ENCODE measurements around the gene LHX5. TPM values are rescaled to one million over a fixed set of nuclear protein-coding genes. Genes with fewer than 3 reads are reported as not detected.
A peak's percentile ranks its signal among the peaks of the same experiment; 100 is the strongest.

LHX5 gene
- total RNA-seq (1 to 10 TPM; 1.6 to 3.5 TPM), polyA plus RNA-seq (ENCODE audit: insufficient read length in 2 of 2) (10 to 100 TPM; 13.0 to 13.2 TPM)
- long read RNA-seq, donor 1, transcript LHX5-201 (5 exons, 2,939 nt), result major isoform, 7 of 7 reads
- long read RNA-seq, donor 1, partial matches to known transcripts, result 0 of 7 reads
- long read RNA-seq, donor 1, other reads (novel, unspliced or antisense), result 0 of 7 reads
- long read RNA-seq, donor 2, result 0 reads
- long read RNA-seq, donor 3, partial matches to known transcripts, result 13 of 22 reads
- long read RNA-seq, donor 3, other reads (novel, unspliced or antisense), result 7 of 22 reads
- long read RNA-seq, donor 4, result 0 reads

- WGBS (ENCODE audit: insufficient coverage), result under 1% methylated on average over 40 of the region's 43 CpGs
These were observed at the start of gene LHX5 for GRCh38 chr12:113471619-113472171. Gene LHX5 (minus strand): TSS chr12:113471871. CDS start chr12:113471498, 373 bp downstream.

GRCh38 chr12:113519464-113520307 lies 48.0 kb upstream of the LHX5 start:
- no peak overlapping the region for H3K27ac ChIP-seq (ENCODE audit: low read depth, low read length)
- under 1% methylated on average over 27 of the region's 40 CpGs for WGBS (ENCODE audit: insufficient coverage)
- no peak overlapping the region for H3K4me3 ChIP-seq (ENCODE audit: low read depth, low read length)
- no peaks in the 10 kb centered on the region for H3K9me3 ChIP-seq (ENCODE audit: control insufficient read depth, insufficient read depth, low read length)
- peak in 2 of 6 donors; percentile 17 to 84 for DNase-seq (ENCODE audit: low read depth in 4 of 6, low spot score in 6 of 6)
- H3K4me1 ChIP-seq (ENCODE audit: control insufficient read depth, insufficient read depth, low read length), result peaks cover 23% of the 10 kb centered on the region
- peaks cover 47% of the 10 kb centered on the region for H3K27me3 ChIP-seq (ENCODE audit: control insufficient read depth, insufficient read depth, low read length)
- no peaks in the 10 kb centered on the region for H3K36me3 ChIP-seq (ENCODE audit: control insufficient read depth, insufficient read depth, low read length)

More at GRCh38 chr12:113471619-113472171, at the start of gene LHX5:
- Histone ChIP-seq H3K4me1 (ENCODE audit: control insufficient read depth, insufficient read depth, low read length) (peaks cover 16% of the 10 kb centered on the region), H3K36me3 (ENCODE audit: control insufficient read depth, insufficient read depth, low read length) (peaks cover 10% of the 10 kb centered on the region), H3K4me3 (ENCODE audit: low read depth, low read length) (peak within 1 kb of the TSS; percentile 31), H3K9me3 (ENCODE audit: control insufficient read depth, insufficient read depth, low read length) (no peaks in the 10 kb centered on the region), H3K27ac (ENCODE audit: low read depth, low read length) (peak within 1 kb of the TSS; percentile 15), H3K27me3 (ENCODE audit: control insufficient read depth, insufficient read depth, low read length) (peaks cover 98% of the 10 kb centered on the region)
- peak in 3 of 6 donors; percentile 60 to 96 (median 91) for DNase-seq (ENCODE audit: low read depth in 4 of 6, low spot score in 6 of 6)

- Histone ChIP-seq H3K4me1 (ENCODE audit: control insufficient read depth, insufficient read depth, low read length) (peaks cover 22% of the 10 kb centered on the region), H3K27ac (ENCODE audit: low read depth, low read length) (no peak overlapping the region), H3K27me3 (ENCODE audit: control insufficient read depth, insufficient read depth, low read length) (peaks cover 52% of the 10 kb centered on the region), H3K4me3 (ENCODE audit: low read depth, low read length) (no peak overlapping the region), H3K36me3 (ENCODE audit: control insufficient read depth, insufficient read depth, low read length) (no peaks in the 10 kb centered on the region), H3K9me3 (ENCODE audit: control insufficient read depth, insufficient read depth, low read length) (no peaks in the 10 kb centered on the region)
- WGBS (ENCODE audit: insufficient coverage), result 7% methylated on average over 11 of the region's 31 CpGs
- peak in 1 of 6 donors; percentile 50 for DNase-seq (ENCODE audit: low read depth in 4 of 6, low spot score in 6 of 6)
These were observed 43.6 kb upstream of the LHX5 start for GRCh38 chr12:113515082-113515856.

GRCh38 chr12:113514602-113515001 lies 42.9 kb upstream of the LHX5 start:
- Histone ChIP-seq H3K9me3 (ENCODE audit: control insufficient read depth, insufficient read depth, low read length) (no peaks in the 10 kb centered on the region), H3K27me3 (ENCODE audit: control insufficient read depth, insufficient read depth, low read length) (peaks cover 52% of the 10 kb centered on the region), H3K36me3 (ENCODE audit: control insufficient read depth, insufficient read depth, low read length) (no peaks in the 10 kb centered on the region), H3K4me1 (ENCODE audit: control insufficient read depth, insufficient read depth, low read length) (peaks cover 16% of the 10 kb centered on the region), H3K27ac (ENCODE audit: low read depth, low read length) (no peak overlapping the region), H3K4me3 (ENCODE audit: low read depth, low read length) (no peak overlapping the region)
- no peak for DNase-seq (ENCODE audit: low read depth in 4 of 6, low spot score in 6 of 6)
- 39% methylated on average over 6 of the region's 8 CpGs for WGBS (ENCODE audit: insufficient coverage)

- 14% methylated on average over 3 of the region's 3 CpGs for WGBS (ENCODE audit: insufficient coverage)
- Histone ChIP-seq H3K27me3 (ENCODE audit: control insufficient read depth, insufficient read depth, low read length) (peaks cover 41% of the 10 kb centered on the region), H3K27ac (ENCODE audit: low read depth, low read length) (no peak overlapping the region)
These were observed 40.9 kb upstream of the LHX5 start for GRCh38 chr12:113512568-113512967.

GRCh38 chr12:113506867-113507266 lies 35.2 kb upstream of the LHX5 start:
- 81% methylated on average over 2 of the region's 2 CpGs for WGBS (ENCODE audit: insufficient coverage)

More at GRCh38 chr12:113512568-113512967, 40.9 kb upstream of the LHX5 start:
- Histone ChIP-seq H3K4me1 (ENCODE audit: control insufficient read depth, insufficient read depth, low read length) (peaks cover 8% of the 10 kb centered on the region), H3K9me3 (ENCODE audit: control insufficient read depth, insufficient read depth, low read length) (no peaks in the 10 kb centered on the region), H3K4me3 (ENCODE audit: low read depth, low read length) (no peak overlapping the region), H3K36me3 (ENCODE audit: control insufficient read depth, insufficient read depth, low read length) (no peaks in the 10 kb centered on the region)
- no peak for DNase-seq (ENCODE audit: low read depth in 4 of 6, low spot score in 6 of 6)

GRCh38 chr12:113505941-113506340 lies 34.3 kb upstream of the LHX5 start:
- 63% methylated on average over 7 of the region's 7 CpGs for WGBS (ENCODE audit: insufficient coverage)
- peaks cover 14% of the 10 kb centered on the region for H3K27me3 ChIP-seq (ENCODE audit: control insufficient read depth, insufficient read depth, low read length)

More at GRCh38 chr12:113506867-113507266, 35.2 kb upstream of the LHX5 start:
- Histone ChIP-seq H3K4me3 (ENCODE audit: low read depth, low read length) (no peak overlapping the region), H3K27ac (ENCODE audit: low read depth, low read length) (no peak overlapping the region), H3K4me1 (ENCODE audit: control insufficient read depth, insufficient read depth, low read length) (no peaks in the 10 kb centered on the region), H3K27me3 (ENCODE audit: control insufficient read depth, insufficient read depth, low read length) (peaks cover 19% of the 10 kb centered on the region), H3K36me3 (ENCODE audit: control insufficient read depth, insufficient read depth, low read length) (no peaks in the 10 kb centered on the region), H3K9me3 (ENCODE audit: control insufficient read depth, insufficient read depth, low read length) (no peaks in the 10 kb centered on the region)
- no peak for DNase-seq (ENCODE audit: low read depth in 4 of 6, low spot score in 6 of 6)

GRCh38 chr12:113504917-113505316 lies 33.2 kb upstream of the LHX5 start:
- Histone ChIP-seq H3K27ac (ENCODE audit: low read depth, low read length) (no peak overlapping the region), H3K27me3 (ENCODE audit: control insufficient read depth, insufficient read depth, low read length) (peaks cover 12% of the 10 kb centered on the region), H3K4me3 (ENCODE audit: low read depth, low read length) (no peak overlapping the region), H3K9me3 (ENCODE audit: control insufficient read depth, insufficient read depth, low read length) (no peaks in the 10 kb centered on the region), H3K36me3 (ENCODE audit: control insufficient read depth, insufficient read depth, low read length) (no peaks in the 10 kb centered on the region), H3K4me1 (ENCODE audit: control insufficient read depth, insufficient read depth, low read length) (peaks cover 13% of the 10 kb centered on the region)
- DNase-seq (ENCODE audit: low read depth in 4 of 6, low spot score in 6 of 6), result no peak
- 93% methylated on average over 6 of the region's 8 CpGs for WGBS (ENCODE audit: insufficient coverage)

More at GRCh38 chr12:113505941-113506340, 34.3 kb upstream of the LHX5 start:
- Histone ChIP-seq H3K27ac (ENCODE audit: low read depth, low read length) (no peak overlapping the region), H3K4me3 (ENCODE audit: low read depth, low read length) (no peak overlapping the region), H3K9me3 (ENCODE audit: control insufficient read depth, insufficient read depth, low read length) (no peaks in the 10 kb centered on the region), H3K36me3 (ENCODE audit: control insufficient read depth, insufficient read depth, low read length) (no peaks in the 10 kb centered on the region), H3K4me1 (ENCODE audit: control insufficient read depth, insufficient read depth, low read length) (peaks cover 2% of the 10 kb centered on the region)
- DNase-seq (ENCODE audit: low read depth in 4 of 6, low spot score in 6 of 6), result no peak

GRCh38 chr12:113500782-113501311 lies 29.2 kb upstream of the LHX5 start:
- H3K4me3 ChIP-seq (ENCODE audit: low read depth, low read length), result no peak overlapping the region

More at GRCh38 chr12:113500782-113501311, 29.2 kb upstream of the LHX5 start:
- H3K4me1 ChIP-seq (ENCODE audit: control insufficient read depth, insufficient read depth, low read length), result peaks cover 25% of the 10 kb centered on the region
- 4% methylated on average over 5 of the region's 9 CpGs for WGBS (ENCODE audit: insufficient coverage)
- H3K36me3 ChIP-seq (ENCODE audit: control insufficient read depth, insufficient read depth, low read length), result no peaks in the 10 kb centered on the region
- H3K27me3 ChIP-seq (ENCODE audit: control insufficient read depth, insufficient read depth, low read length), result peaks cover 2% of the 10 kb centered on the region
- no peak overlapping the region for H3K27ac ChIP-seq (ENCODE audit: low read depth, low read length)
- no peaks in the 10 kb centered on the region for H3K9me3 ChIP-seq (ENCODE audit: control insufficient read depth, insufficient read depth, low read length)
- DNase-seq (ENCODE audit: low read depth in 4 of 6, low spot score in 6 of 6), result peak in 4 of 6 donors; percentile 59 to 98 (median 74)

Measured in spinal cord (tissue), 10 donors.